ENCODE results near the gene HMSD. TPM values are rescaled to one million over a fixed set of nuclear protein-coding genes. Genes with fewer than 3 reads are reported as not detected.

The HMSD gene
- total and polyA plus RNA-seq, 2 of the 4 experiments (the other 2 are of a cell fraction): 0.17 to 0.36 TPM

GRCh38 chr18:63960891-63961290 lies 11.8 kb downstream of the HMSD start:
- Histone ChIP-seq H3K18ac (ENCODE audit: low read depth, low read length) (no peak overlapping the region), H2AK9ac (replicated peaks; ENCODE audit: low read depth, low read length, poor library complexity) (no peak overlapping the region), H2BK120ac (ENCODE audit: low read depth, low read length) (no peak overlapping the region), H3K9me3 (ENCODE audit: control insufficient read depth, insufficient read depth, low read length) (no peaks in the 10 kb centered on the region), H2BK5ac (ENCODE audit: low read depth, low read length, poor library complexity, severe bottlenecking) (no peak overlapping the region), H4K20me1 (ENCODE audit: insufficient read depth, low read length) (no peaks in the 10 kb centered on the region), H3K4ac (ENCODE audit: low read depth, low read length) (no peak overlapping the region), H3K23ac (ENCODE audit: low read depth, low read length) (no peak overlapping the region), H2AFZ (replicated peaks; ENCODE audit: low read length, poor library complexity) (no peak overlapping the region), H4K5ac (ENCODE audit: low read depth, low read length) (no peak overlapping the region), H3K14ac (replicated peaks; ENCODE audit: low read depth, low read length) (no peak overlapping the region), H4K91ac (ENCODE audit: insufficient read depth, low read depth, low read length) (no peak overlapping the region), H3K27me3 (ENCODE audit: control insufficient read depth, insufficient read depth, low read length) (peaks cover 28% of the 10 kb centered on the region), H3K4me3 (ENCODE audit: insufficient read depth, low read depth, low read length) (no peak overlapping the region), H2AK5ac (ENCODE audit: low read depth, low read length) (no peak overlapping the region), H3K79me1 (ENCODE audit: low read depth in 1 of 2, low read length in 2 of 2) (no peaks in the 10 kb centered on the region), H3K27ac (ENCODE audit: insufficient read depth, low read length) (no peak overlapping the region), H3K56ac (ENCODE audit: extremely low read depth, insufficient read depth, low read length) (no peak overlapping the region), H3K36me3 (ENCODE audit: control insufficient read depth, insufficient read depth, low read length) (no peaks in the 10 kb centered on the region), H3K4me2 (ENCODE audit: low read depth, low read length) (no peak overlapping the region), H2BK20ac (ENCODE audit: low read depth, low read length) (no peak overlapping the region), H3K9me1 (ENCODE audit: insufficient read depth, low read length) (no peaks in the 10 kb centered on the region), H3K4me1 (ENCODE audit: control insufficient read depth, insufficient read depth, low read length) (no peaks in the 10 kb centered on the region), H3K9ac (ENCODE audit: low read depth, low read length) (no peak overlapping the region), H4K8ac (ENCODE audit: low read depth in 2 of 2, low read length in 2 of 2) (no peak overlapping the region), H2BK15ac (ENCODE audit: low read depth, low read length) (no peak overlapping the region)
- ATAC-seq (ENCODE audit: low read depth) (no peak), DNase-seq (no peak)
- TF ChIP-seq ELK1 (IDR thresholded peaks at IDR 0.05; ENCODE audit: borderline replicate concordance, low read depth, low read length): no peak
- no peak for TF ChIP-seq SMC3 (IDR thresholded peaks at IDR 0.05; ENCODE audit: low read depth, low read length)
- TF ChIP-seq USF2 (IDR thresholded peaks at IDR 0.05; ENCODE audit: low read depth, low read length): no peak
- no peak for TF ChIP-seq RAD21 (IDR thresholded peaks at IDR 0.05; ENCODE audit: low read length)
- TF ChIP-seq MXI1 (IDR thresholded peaks at IDR 0.05; ENCODE audit: borderline replicate concordance, low read depth, low read length): no peak
- no peak for TF ChIP-seq CEBPB (IDR thresholded peaks at IDR 0.05; ENCODE audit: low read depth, low read length)
- dilution Hi-C loops (cut with HindIII; ENCODE audit: low sequenced_read_pairs, unreplicated experiment): no loop called here
- in situ Hi-C loops (cut with MboI; ENCODE audit: low sequenced_read_pairs): no loop called here
- intact Hi-C loops (cut with micrococcal nuclease): no loop called here
- no TSS peak for BruUV-seq (replicated peaks)
- ChIA-PET CTCF (no interaction called here), POLR2A (ENCODE audit: unreplicated experiment) (no interaction called here)
- no CpG with 5 or more reads among the region's 1 CpG for WGBS, 2 experiments (ENCODE audit: extremely low coverage in 2 of 2, insufficient read length in 1 of 2)

Measured in IMR-90 (cell line).